ENCODE results near the gene TTLL8. TPM values are rescaled to one million over a fixed set of nuclear protein-coding genes. Genes with fewer than 3 reads are reported as not detected.

Gene TTLL8
- total RNA-seq, 2 experiments from 2014 or later, result not detected

GRCh38 chr22:50057278-50058060 lies 629 bp downstream of the TTLL8 start:
- CTCF ChIA-PET, result no interaction called here
- H3K4me3 Mint-ChIP-seq, result no peak overlapping the region
- DNase-seq (no peak), ATAC-seq (no peak)
- H3K36me3 Mint-ChIP-seq (ENCODE audit: low read depth), result no peaks in the 10 kb centered on the region
- H3K4me1 Mint-ChIP-seq (ENCODE audit: low read depth), result no peaks in the 10 kb centered on the region
- peaks cover 5% of the 10 kb centered on the region for H3K9me3 Mint-ChIP-seq (ENCODE audit: insufficient read depth)
- POLR2A ChIA-PET, result no interaction called here
- peaks cover 13% of the 10 kb centered on the region for H3K27me3 Mint-ChIP-seq (ENCODE audit: low read depth)
- H3K27ac Mint-ChIP-seq, result no peak overlapping the region

- Mint-ChIP-seq H3K9me3 (ENCODE audit: insufficient read depth) (peaks cover 5% of the 10 kb centered on the region), H3K27ac (no peak overlapping the region), H3K4me1 (ENCODE audit: low read depth) (no peaks in the 10 kb centered on the region), H3K4me3 (no peak overlapping the region), H3K27me3 (ENCODE audit: low read depth) (peaks cover 17% of the 10 kb centered on the region), H3K36me3 (ENCODE audit: low read depth) (no peaks in the 10 kb centered on the region)
- DNase-seq, result no peak
- ChIA-PET CTCF (no interaction called here), POLR2A (no interaction called here)
- no peak for ATAC-seq
These were observed 1.7 kb downstream of the TTLL8 start for GRCh38 chr22:50056214-50056972.

GRCh38 chr22:50053861-50054260 lies 4.2 kb downstream of the TTLL8 start:
- POLR2A ChIA-PET, result no interaction called here
- H3K27me3 Mint-ChIP-seq (ENCODE audit: low read depth), result peaks cover 16% of the 10 kb centered on the region
- peaks cover 5% of the 10 kb centered on the region for H3K9me3 Mint-ChIP-seq (ENCODE audit: insufficient read depth)
- H3K4me3 Mint-ChIP-seq, result no peak overlapping the region
- no peak overlapping the region for H3K27ac Mint-ChIP-seq
- no peak for ATAC-seq
- no peak for DNase-seq
- CTCF ChIA-PET, result interaction anchor here (0.6 to 1.8 kb wide), 3 partner anchors 23 to 123 kb away, joined by 3 to 5 read pairs (median 3); no protein-coding TSS in a partner anchor
- H3K4me1 Mint-ChIP-seq (ENCODE audit: low read depth), result no peaks in the 10 kb centered on the region
- no peaks in the 10 kb centered on the region for H3K36me3 Mint-ChIP-seq (ENCODE audit: low read depth)

GRCh38 chr22:50051930-50052329 lies 6.2 kb downstream of the TTLL8 start:
- H3K27ac Mint-ChIP-seq, result no peak overlapping the region
- no peak for DNase-seq
- H3K9me3 Mint-ChIP-seq (ENCODE audit: insufficient read depth), result peaks cover 5% of the 10 kb centered on the region
- ChIA-PET POLR2A (no interaction called here), CTCF (no interaction called here)
- H3K4me3 Mint-ChIP-seq, result no peak overlapping the region
- peaks cover 10% of the 10 kb centered on the region for H3K27me3 Mint-ChIP-seq (ENCODE audit: low read depth)
- no peaks in the 10 kb centered on the region for H3K4me1 Mint-ChIP-seq (ENCODE audit: low read depth)
- no peak for ATAC-seq
- no peaks in the 10 kb centered on the region for H3K36me3 Mint-ChIP-seq (ENCODE audit: low read depth)

GRCh38 chr22:50049299-50050195 lies 8.6 kb downstream of the TTLL8 start:
- Mint-ChIP-seq H3K27ac (no peak overlapping the region), H3K36me3 (ENCODE audit: low read depth) (no peaks in the 10 kb centered on the region), H3K4me1 (ENCODE audit: low read depth) (peaks cover 7% of the 10 kb centered on the region), H3K9me3 (ENCODE audit: insufficient read depth) (peaks cover 5% of the 10 kb centered on the region), H3K27me3 (ENCODE audit: low read depth) (peaks cover 9% of the 10 kb centered on the region), H3K4me3 (no peak overlapping the region)
- ATAC-seq (no peak), DNase-seq (no peak)
- ChIA-PET POLR2A (no interaction called here), CTCF (no interaction called here)

- Mint-ChIP-seq H3K36me3 (ENCODE audit: low read depth) (no peaks in the 10 kb centered on the region), H3K4me1 (ENCODE audit: low read depth) (peaks cover 12% of the 10 kb centered on the region), H3K27me3 (ENCODE audit: low read depth) (peaks cover 11% of the 10 kb centered on the region), H3K27ac (no peak overlapping the region), H3K9me3 (ENCODE audit: insufficient read depth) (peaks cover 2% of the 10 kb centered on the region), H3K4me3 (no peak overlapping the region)
- POLR2A ChIA-PET, result no interaction called here
- CTCF ChIA-PET, result no interaction called here
- no peak for DNase-seq
- no peak for ATAC-seq
These were observed 9.3 kb downstream of the TTLL8 start for GRCh38 chr22:50048836-50049235.

- H3K27ac Mint-ChIP-seq, result no peak overlapping the region
- H3K4me1 Mint-ChIP-seq (ENCODE audit: low read depth), result peaks cover 12% of the 10 kb centered on the region
- no peak overlapping the region for H3K4me3 Mint-ChIP-seq
- H3K9me3 Mint-ChIP-seq (ENCODE audit: insufficient read depth), result no peaks in the 10 kb centered on the region
- ChIA-PET POLR2A (no interaction called here), CTCF (no interaction called here)
- no peaks in the 10 kb centered on the region for H3K36me3 Mint-ChIP-seq (ENCODE audit: low read depth)
- no peak for ATAC-seq
- DNase-seq, result no peak
- peaks cover 13% of the 10 kb centered on the region for H3K27me3 Mint-ChIP-seq (ENCODE audit: low read depth)
These were observed 9.9 kb downstream of the TTLL8 start for GRCh38 chr22:50048061-50048765.

GRCh38 chr22:50047346-50047745 lies 10.8 kb downstream of the TTLL8 start:
- Mint-ChIP-seq H3K27me3 (ENCODE audit: low read depth) (peaks cover 19% of the 10 kb centered on the region), H3K4me1 (ENCODE audit: low read depth) (peaks cover 12% of the 10 kb centered on the region), H3K4me3 (no peak overlapping the region), H3K9me3 (ENCODE audit: insufficient read depth) (no peaks in the 10 kb centered on the region), H3K36me3 (ENCODE audit: low read depth) (no peaks in the 10 kb centered on the region), H3K27ac (no peak overlapping the region)
- POLR2A ChIA-PET, result no interaction called here
- no peak for ATAC-seq
- no peak for DNase-seq
- CTCF ChIA-PET, result no interaction called here

- Mint-ChIP-seq H3K36me3 (ENCODE audit: low read depth) (no peaks in the 10 kb centered on the region), H3K4me1 (ENCODE audit: low read depth) (peaks cover 12% of the 10 kb centered on the region), H3K9me3 (ENCODE audit: insufficient read depth) (no peaks in the 10 kb centered on the region), H3K27ac (no peak overlapping the region), H3K4me3 (no peak overlapping the region), H3K27me3 (ENCODE audit: low read depth) (peaks cover 21% of the 10 kb centered on the region)
- ChIA-PET POLR2A (no interaction called here), CTCF (no interaction called here)
- ATAC-seq (no peak), DNase-seq (no peak)
These were observed 11.4 kb downstream of the TTLL8 start for GRCh38 chr22:50046481-50047245.

- Mint-ChIP-seq H3K4me1 (ENCODE audit: low read depth) (peaks cover 12% of the 10 kb centered on the region), H3K4me3 (no peak overlapping the region), H3K27me3 (ENCODE audit: low read depth) (peaks cover 17% of the 10 kb centered on the region), H3K9me3 (ENCODE audit: insufficient read depth) (no peaks in the 10 kb centered on the region), H3K36me3 (ENCODE audit: low read depth) (no peaks in the 10 kb centered on the region), H3K27ac (no peak overlapping the region)
- POLR2A ChIA-PET, result no interaction called here
- DNase-seq (no peak), ATAC-seq (no peak)
- CTCF ChIA-PET, result no interaction called here
These were observed 12.1 kb downstream of the TTLL8 start for GRCh38 chr22:50046019-50046415.
